ENCODE measurements around the gene INPP5D. TPM values are rescaled to one million over a fixed set of nuclear protein-coding genes. Genes with fewer than 3 reads are reported as not detected.
A peak's percentile ranks its signal among the peaks of the same experiment; 100 is the strongest.
"Not testable (repeated sequence)": the region's sequence is repeated elsewhere in the genome, so short reads cannot be mapped to it uniquely, and the experiment has no call there.

The INPP5D gene
- 0.29 TPM for polyA plus RNA-seq (2013, experiment 1 of 2; ENCODE audit: insufficient read length)
- 0.36 TPM for polyA plus RNA-seq (2013, experiment 2 of 2; ENCODE audit: insufficient read length)

GRCh38 chr2:233059797-233060500 lies at the start of gene INPP5D:
TSS of gene INPP5D (plus strand) at chr2:233060342. CDS start at chr2:233060479, 137 bp downstream.
- DNase-seq: no peak

DNA sequence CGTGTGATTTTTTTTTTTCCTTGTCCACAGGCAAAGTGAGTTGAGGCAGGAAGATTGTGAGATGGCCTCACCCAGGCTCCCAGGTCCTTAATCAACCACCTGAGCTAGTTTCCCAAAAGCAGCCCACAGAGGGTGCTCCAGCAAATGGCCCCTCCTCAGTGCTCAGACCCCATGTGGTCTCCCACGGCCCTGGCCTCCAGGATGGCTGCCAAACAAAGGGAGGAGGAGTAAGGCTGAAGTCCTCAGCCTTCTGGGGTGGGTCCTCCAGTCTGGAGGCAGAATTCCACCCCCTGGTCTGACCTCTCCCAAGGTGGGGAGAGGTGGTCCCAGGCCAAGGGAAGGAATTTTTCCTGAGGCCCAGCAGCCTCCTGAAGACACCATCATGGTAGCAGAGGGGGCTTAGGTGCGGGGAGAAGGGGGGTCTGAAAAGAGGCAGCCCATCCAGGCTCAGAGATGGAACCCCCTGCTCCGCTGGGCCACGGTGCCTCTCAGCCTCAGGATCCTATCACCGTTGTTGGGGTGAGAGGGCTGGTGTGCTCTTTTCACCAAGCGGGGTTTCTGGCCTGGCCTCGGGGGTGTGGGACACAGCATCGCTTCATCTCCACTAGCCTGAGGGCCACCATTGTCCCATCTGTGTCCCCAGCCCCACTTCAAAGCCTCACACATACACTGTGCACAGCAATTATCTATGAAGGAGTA lies 49.4 kb upstream of the INPP5D start:
- no peak for DNase-seq

DNA sequence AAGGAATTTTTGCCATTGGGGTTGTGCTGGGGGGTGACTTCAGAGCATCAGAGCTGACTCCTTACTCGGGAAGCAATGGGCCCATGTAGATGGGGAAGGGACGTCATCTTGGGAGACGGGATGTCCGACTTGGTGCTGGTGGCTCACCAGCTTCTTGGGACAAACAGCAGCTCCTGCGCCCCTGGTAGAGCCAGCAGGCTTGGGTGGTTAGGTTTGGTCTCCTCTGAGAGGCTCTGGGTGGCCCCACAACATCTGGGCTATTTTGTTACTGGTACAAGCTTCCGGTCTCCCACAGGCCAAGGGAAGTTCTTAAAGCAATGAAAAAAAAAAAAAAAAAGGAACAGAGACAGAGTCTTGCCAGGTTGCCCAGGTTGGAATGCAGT lies 48.9 kb upstream of the INPP5D start:
- DNase-seq: no peak

DNA sequence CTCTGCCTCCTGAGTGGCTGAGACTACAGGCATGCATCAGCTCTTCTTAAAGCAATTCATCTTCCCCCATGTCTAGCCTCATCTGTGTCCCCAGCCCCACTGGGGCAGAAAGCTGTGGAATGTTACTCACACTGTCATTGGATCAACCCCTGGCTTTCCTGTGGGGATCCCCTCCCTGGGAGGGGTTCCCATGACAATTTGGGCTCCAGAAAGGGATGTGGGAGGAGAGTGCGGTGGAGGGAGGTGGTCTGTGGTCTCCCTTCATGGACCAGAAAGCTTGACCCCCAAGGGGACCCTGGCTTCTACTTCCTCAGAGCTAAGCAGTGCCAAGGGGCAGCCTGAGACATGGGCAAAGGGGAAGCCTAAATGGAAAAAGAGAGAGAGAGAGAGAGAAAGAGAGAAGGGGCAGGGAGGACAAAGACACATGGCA lies 48.4 kb upstream of the INPP5D start:
- DNase-seq: no peak

- no peak for DNase-seq
These were observed 47.7 kb upstream of the INPP5D start for GRCh38 chr2:233012301-233012971.

DNA sequence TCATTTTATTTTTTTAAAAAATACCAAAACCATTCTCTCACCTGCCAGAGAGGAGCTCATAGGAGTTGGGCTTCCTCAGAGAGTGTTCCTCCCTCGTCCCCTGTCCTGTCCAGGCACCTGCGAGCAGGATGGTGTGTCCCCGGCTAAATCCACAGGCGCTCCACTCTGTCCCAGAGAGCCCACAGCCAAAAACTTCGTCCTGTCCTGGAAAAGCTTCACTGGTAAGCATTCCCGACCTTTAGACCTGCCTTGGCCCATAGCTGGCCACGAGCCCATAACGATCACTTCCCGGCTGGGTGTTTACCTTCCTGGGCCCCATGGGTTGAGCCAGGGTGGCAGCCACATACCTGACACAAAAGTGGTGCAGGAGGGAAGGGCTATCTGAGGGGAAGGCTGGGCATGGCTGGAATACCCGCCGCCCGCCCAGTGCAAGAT lies 47.1 kb upstream of the INPP5D start, which contains the start of gene NGEF:
Gene NGEF (minus strand): TSS at position 230 of the 435 bp plus-strand sequence. CDS start 38,366 bp downstream, outside the sequence.
- no peak for DNase-seq

- DNase-seq: no peak
These were observed 46.5 kb upstream of the INPP5D start for GRCh38 chr2:233013650-233014049.

DNA sequence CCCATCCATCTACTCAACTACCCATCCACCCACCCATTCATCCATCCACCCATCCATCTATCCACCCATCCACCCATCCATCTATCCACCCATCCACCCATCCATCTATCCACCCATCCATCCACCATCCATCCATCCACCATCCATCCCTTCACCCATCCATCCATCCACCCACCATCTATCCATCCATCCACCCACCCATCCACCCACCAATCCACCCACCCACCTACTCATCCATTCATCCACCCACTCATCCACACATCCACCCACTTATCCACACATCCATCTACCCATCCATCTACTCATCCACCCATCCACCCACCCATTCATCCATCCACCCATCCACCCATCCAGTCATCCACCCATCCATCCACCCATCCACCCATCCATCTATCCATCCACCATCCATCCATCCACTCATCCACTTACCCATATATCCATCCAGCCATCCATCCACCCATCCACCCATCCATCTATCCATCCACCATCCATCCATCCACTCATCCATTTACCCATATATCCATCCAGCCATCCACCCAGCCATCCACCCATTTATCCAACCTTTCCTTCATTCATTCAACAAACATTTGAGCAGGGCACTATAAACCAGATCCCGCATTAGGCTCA lies 45.0 kb upstream of the INPP5D start:
- DNase-seq: no peak

DNA sequence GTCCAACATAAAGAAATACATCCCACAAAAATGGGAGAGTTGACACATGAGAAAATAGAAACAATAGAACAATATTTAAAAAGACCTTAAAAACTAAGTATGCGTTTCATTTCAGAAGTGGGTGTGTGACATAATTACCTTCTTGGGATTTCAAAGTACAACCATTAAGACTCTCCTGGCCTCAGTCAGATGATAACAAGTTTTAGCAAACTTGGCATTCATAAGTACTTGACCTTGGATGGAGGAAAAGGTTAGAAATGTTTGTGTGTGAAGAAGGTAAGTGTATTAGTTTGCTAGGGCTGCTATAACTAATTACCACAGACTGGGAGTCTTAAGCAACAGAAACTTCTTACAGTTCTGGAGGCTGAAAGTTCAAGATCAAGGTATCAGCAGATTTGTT lies 42.2 kb upstream of the INPP5D start:
- no peak for DNase-seq

- not testable (repeated sequence) for DNase-seq
These were observed 40.5 kb upstream of the INPP5D start for GRCh38 chr2:233019610-233020009.

- no peak for DNase-seq
These were observed 39.7 kb upstream of the INPP5D start for GRCh38 chr2:233020454-233020853.

DNA sequence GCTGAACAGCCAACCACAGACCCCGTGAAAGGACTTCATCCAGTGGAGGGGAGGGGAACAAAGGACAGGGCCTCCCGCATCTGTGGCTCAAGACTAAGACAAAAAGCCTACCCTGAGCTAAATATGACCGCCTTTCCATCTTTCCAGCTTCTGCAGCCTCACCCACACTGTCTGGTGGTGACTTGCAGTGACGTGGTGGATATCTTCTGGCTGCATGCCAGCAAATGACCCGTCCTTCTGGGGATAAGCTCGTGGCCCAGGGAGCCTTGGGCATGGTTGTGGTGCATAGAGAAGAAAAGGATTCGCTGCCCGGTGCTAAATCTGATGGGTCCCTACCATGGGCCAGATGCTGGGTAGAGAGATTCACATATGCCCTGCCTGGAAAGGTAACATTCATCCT lies 38.4 kb upstream of the INPP5D start:
- no peak for DNase-seq

- DNase-seq: no peak
These were observed 37.6 kb upstream of the INPP5D start for GRCh38 chr2:233022561-233022960.

GRCh38 chr2:233023007-233023760 lies 37.0 kb upstream of the INPP5D start:
- no peak for DNase-seq

GRCh38 chr2:233023761-233024410 lies 36.3 kb upstream of the INPP5D start:
- DNase-seq: no peak

DNA sequence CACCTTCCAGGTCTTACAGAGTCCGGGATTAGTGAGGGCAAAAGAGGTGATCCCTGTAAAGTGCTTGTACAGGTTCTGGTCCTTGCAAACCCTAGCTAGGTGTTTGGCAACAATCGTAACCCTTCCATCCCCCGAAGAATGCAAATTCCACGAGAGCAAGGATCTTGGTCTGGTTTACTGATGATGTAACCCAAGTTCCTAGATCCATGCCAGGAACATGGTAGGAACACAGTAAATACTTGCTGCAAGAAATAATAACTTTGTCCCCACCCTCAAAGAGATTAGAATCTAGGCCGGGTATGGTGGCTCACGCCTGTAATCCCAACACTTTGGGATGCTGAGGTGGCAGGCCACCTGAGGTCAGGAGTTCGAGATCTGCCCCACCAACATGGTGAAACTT lies 34.4 kb upstream of the INPP5D start:
- no peak for DNase-seq

GRCh38 chr2:233026198-233026813 lies 33.8 kb upstream of the INPP5D start:
- peak; percentile 70 for DNase-seq

DNA sequence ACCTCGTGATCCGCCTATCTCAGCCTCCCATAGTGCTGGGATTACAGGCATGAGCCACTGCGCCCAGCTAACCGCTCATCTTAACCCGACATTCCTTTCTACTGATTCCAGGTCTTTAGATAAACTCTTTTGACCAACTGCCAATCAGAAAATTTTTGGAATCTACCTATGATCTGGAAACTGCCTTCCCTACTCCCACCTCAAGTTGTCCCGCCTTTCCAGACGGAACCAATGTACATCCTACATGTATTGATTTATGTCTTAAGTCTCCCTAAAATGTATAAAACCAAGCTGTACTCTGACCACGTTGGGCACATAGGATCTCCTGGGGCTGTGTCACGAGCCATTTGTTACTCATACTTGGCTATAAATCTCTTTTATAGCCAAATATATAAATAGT lies 30.8 kb upstream of the INPP5D start:
- no peak for DNase-seq

- DNase-seq: no peak
These were observed 28.3 kb upstream of the INPP5D start for GRCh38 chr2:233031556-233032500.
